Neuron (in vitro differentiated cells): ENCODE results near the gene IL2RG.

Experiments
- H2AFZ ChIP-seq: one replicate; pipeline ENCODE4 v1.6.1; 2013; ENCODE audit warnings: low read depth, mild to moderate bottlenecking, inconsistent platforms, low read length, moderate library complexity
- H3K27me3 ChIP-seq: one replicate; pipeline ENCODE4 v1.6.1; 2013; ENCODE audit warnings: low read length; ENCODE audit not compliant: insufficient read depth
- H3K36me3 ChIP-seq: one replicate; pipeline ENCODE4 v1.6.1; 2013; ENCODE audit warnings: low read length; ENCODE audit not compliant: insufficient read depth
- H3K4me1 ChIP-seq: one replicate; pipeline ENCODE4 v1.6.1; 2013; ENCODE audit warnings: low read length; ENCODE audit not compliant: insufficient read depth
- H3K4me3 ChIP-seq: 2 replicates; pipeline ENCODE4 v1.5.1; 2013; ENCODE audit warnings: mild to moderate bottlenecking, low read length, moderate library complexity
- H3K9me3 ChIP-seq: one replicate; pipeline ENCODE4 v1.6.1; 2013; ENCODE audit warnings: low read length

The IL2RG gene

DNA sequence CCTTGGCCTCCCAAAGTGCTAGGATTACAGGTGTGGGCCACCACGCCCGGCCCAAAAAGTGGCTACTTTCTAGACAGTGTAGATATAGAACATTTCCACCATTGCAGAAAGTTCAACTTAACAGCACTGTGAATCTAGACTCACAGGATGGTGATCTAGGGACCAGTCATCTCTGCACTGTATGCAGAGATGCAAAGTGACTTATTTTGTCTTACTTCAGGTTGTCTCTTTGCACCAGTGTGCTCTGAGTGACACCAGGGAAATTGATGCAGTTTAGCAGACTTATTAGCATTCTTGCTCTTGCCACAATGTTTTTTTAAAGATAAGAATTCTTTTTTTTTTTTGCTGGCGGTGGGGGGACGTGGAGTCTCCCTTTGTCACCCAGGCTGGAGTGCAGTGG lies 28.6 kb downstream of the IL2RG start:
- H3K27me3 ChIP-seq = no peaks in the 10 kb centered on the region
- no peak overlapping the region for H3K4me3 ChIP-seq
- H3K36me3 ChIP-seq = no peaks in the 10 kb centered on the region
- no peak overlapping the region for H2AFZ ChIP-seq
- no peaks in the 10 kb centered on the region for H3K9me3 ChIP-seq
- H3K4me1 ChIP-seq = no peaks in the 10 kb centered on the region

DNA sequence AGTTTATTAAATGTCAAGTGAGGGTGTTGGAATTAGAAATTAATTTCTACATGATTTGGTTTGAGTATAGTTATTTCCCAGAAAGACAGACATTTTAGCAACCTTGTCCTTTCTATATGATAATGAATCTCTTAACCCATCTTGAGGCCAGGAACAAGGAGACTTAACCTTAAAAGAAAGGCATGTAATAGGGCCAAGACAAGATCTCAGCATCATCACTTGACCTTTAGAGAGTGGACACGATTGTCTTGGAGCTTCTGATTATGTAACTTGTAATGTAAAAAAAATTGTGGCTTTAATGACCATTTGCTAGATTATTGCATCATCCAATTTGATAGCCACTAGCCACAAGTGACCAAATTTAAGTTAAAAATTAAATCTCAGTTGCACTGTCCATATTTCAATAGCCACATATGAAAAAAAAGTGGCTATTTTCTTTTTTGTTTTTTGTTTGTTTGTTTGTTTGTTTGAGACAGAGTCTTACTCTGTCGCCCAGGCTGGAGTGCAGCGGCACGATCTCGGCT lies 29.2 kb downstream of the IL2RG start:
- Histone ChIP-seq H3K4me3 (no peak overlapping the region), H3K4me1 (no peaks in the 10 kb centered on the region), H3K9me3 (no peaks in the 10 kb centered on the region)

DNA sequence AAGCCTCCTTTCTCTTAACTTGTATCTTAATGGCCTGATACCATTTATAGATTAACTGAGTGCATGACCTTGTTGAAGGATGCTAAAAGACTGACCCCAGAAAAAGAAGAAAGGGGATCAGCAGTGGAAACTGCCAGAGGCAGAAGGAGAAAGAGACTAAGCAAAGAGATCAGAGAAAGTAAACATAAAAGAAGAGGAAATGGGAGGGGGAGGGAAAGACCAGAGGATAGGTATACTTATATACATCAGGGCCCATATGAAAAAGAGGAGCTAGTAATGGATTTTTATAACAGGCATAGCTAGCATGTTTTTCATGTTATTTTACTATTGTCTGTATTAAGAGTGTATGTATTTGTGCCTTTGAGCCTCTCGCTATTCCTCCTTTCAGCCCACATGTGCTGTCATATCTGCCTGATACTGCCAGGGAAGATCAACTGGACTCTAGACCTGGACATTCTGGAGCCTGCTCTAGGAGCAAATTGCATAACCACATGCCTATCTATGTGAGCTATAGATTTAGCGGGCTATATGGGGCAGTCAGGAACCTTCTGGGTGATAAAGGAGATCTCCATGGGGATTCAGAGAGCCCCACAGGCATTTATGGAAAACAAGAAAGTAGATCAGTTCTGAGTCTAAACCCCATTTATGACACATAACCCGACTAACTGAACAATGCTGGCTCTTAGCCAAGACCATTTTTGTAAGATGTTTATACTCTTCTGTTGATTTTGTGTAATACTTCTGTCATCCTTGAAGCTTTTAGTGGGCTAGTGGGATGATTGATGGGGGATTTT lies 29.9 kb downstream of the IL2RG start:
- no peaks in the 10 kb centered on the region for H3K4me1 ChIP-seq
- H2AFZ ChIP-seq = no peak overlapping the region
- no peak overlapping the region for H3K4me3 ChIP-seq
- no peaks in the 10 kb centered on the region for H3K9me3 ChIP-seq
- no peaks in the 10 kb centered on the region for H3K27me3 ChIP-seq
- H3K36me3 ChIP-seq = no peaks in the 10 kb centered on the region

More for the DNA sequence above, 29.2 kb downstream of the IL2RG start:
- no peaks in the 10 kb centered on the region for H3K27me3 ChIP-seq
- no peak overlapping the region for H2AFZ ChIP-seq
- H3K36me3 ChIP-seq = no peaks in the 10 kb centered on the region

DNA sequence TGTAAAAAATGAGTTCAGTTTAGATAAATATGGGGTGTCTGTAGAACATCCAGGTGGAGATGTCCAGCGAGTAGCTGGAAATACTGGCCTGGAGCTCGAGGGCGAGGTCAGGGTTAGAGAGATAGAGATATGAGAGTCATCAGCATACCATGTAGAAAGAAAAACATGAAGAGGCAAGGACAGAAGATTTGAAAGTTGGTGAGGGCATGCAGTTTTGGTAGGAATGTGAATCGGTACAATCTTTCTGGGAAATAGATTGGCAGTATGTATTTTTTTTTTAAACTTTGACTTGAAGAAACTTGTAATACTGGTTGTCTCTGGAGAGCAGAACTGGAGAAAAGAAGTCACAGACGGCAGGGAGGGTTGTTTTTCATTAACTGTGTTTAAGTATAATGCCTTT lies 40.8 kb downstream of the IL2RG start:
- Histone ChIP-seq H3K27me3 (no peaks in the 10 kb centered on the region), H3K4me1 (peaks cover 7% of the 10 kb centered on the region), H2AFZ (no peak overlapping the region), H3K9me3 (no peaks in the 10 kb centered on the region), H3K36me3 (peaks cover 3% of the 10 kb centered on the region), H3K4me3 (no peak overlapping the region)

DNA sequence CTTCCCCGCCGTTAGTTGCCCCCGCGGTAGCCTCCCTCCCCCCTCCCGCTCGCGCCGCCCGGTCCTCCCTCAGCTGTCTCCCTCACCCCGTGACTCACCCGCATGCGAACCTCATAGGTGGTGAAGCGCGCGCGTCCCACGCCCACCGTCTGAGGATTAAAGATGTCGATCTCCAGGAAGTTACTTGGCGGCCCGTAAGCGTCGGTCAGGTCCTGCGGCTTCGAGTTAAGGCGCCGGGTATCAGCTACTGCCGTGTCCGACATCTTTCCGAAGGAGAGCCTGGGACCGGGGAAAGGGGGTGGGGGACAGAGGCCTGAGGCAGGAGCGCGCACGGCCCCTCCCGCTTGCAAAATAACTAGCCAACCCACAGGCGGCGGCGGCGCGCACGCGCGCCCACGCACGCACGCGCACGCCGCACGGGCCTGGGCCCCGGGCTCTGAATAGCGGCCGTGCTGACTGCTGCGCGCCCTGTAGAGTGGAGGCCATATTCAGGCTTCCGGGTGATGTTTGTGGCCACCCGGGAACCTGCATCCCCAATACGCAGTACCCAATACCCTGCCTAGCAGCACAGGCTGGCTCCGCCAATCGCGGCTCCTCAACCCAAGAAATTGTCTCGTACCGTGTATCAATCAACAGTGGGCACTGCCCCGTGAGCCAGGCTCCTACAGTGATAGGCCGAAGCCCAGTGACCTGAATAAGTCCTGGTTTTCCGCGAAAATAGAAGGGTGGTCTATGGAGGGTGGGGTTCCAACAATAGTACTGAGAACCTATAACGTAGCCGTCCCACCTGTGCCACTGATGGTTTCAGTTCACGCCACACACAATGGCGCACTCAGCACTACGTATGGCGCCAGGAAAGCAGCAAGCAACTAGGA lies 43.1 kb downstream of the IL2RG start, which contains the start of gene SNX12:
Gene SNX12, minus strand, starts transcription at position 291 of the 875 bp plus-strand sequence. Its CDS starts 28 bp downstream, at position 263.
- Histone ChIP-seq H3K27me3 (no peaks in the 10 kb centered on the region), H3K36me3 (peaks cover 3% of the 10 kb centered on the region), H3K9me3 (no peaks in the 10 kb centered on the region), H3K4me3 (peak within 1 kb of the TSS; percentile 89), H2AFZ (peak within 1 kb of the TSS; percentile 79), H3K4me1 (peaks cover 7% of the 10 kb centered on the region)

DNA sequence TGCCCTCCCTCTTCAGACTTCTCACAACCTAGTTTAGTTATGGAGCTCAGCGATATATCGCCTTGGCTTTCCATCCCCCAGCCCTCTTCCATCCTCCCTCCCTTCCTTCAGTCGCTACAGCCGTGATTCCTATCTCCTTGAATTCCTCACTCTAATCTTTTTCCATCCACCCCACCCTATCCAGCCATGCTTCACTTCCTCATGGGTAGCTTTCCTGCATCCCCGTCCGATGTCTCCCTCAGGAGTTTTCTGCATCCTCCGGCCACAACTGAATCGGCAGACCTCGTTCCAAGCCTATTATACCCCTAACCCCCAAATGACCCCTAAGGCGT lies 43.7 kb downstream of the IL2RG start:
- H3K4me3 ChIP-seq = peak overlapping the region; percentile 89
- H2AFZ ChIP-seq = peak overlapping the region; percentile 79
- H3K36me3 ChIP-seq = peaks cover 3% of the 10 kb centered on the region
- no peaks in the 10 kb centered on the region for H3K27me3 ChIP-seq
- H3K9me3 ChIP-seq = no peaks in the 10 kb centered on the region
- peaks cover 7% of the 10 kb centered on the region for H3K4me1 ChIP-seq

DNA sequence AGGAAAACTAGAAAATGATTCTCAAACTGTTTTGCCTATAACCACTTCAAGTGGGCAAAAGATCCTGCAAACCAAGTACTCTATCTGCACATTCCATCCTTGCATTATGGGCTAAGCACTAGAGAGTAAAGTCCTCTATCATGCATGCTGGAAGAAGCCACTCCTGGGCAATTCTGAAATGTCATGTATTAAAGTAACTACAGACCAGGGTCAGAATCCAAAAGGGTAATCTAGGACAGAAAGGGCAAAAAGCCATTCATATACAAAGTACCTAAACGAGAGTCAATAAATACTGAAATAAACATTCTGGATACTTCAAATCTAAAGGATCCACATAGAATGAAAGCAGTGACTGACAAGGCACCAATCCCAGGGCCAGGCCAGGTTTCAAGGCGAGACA lies 44.3 kb downstream of the IL2RG start:
- no peak overlapping the region for H2AFZ ChIP-seq
- H3K9me3 ChIP-seq = no peaks in the 10 kb centered on the region
- H3K36me3 ChIP-seq = peaks cover 3% of the 10 kb centered on the region
- H3K27me3 ChIP-seq = no peaks in the 10 kb centered on the region
- H3K4me1 ChIP-seq = peaks cover 7% of the 10 kb centered on the region
- H3K4me3 ChIP-seq = peak overlapping the region; percentile 89

DNA sequence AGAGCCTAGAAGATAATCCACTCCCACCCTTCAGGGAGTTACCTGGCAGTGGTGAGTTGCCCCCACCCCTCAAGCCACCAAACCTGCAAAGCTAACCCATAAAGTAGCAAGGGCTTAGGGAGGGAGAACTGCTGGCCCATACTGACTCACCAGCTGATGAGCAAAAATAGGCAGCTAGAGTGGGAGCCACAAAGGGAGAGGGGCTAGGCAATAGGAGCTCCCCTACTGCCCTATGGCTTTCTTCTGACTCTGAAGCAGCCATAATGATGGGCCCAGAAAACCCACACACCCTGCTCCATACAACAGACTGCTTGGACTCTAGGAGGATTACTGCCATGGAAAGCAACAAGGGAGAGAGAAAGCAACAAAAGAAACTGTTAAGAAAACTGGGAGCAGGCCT lies 51.2 kb downstream of the IL2RG start:
- Histone ChIP-seq H3K4me1 (no peaks in the 10 kb centered on the region), H3K4me3 (no peak overlapping the region), H3K9me3 (no peaks in the 10 kb centered on the region), H2AFZ (no peak overlapping the region), H3K27me3 (no peaks in the 10 kb centered on the region), H3K36me3 (peaks cover 24% of the 10 kb centered on the region)

DNA sequence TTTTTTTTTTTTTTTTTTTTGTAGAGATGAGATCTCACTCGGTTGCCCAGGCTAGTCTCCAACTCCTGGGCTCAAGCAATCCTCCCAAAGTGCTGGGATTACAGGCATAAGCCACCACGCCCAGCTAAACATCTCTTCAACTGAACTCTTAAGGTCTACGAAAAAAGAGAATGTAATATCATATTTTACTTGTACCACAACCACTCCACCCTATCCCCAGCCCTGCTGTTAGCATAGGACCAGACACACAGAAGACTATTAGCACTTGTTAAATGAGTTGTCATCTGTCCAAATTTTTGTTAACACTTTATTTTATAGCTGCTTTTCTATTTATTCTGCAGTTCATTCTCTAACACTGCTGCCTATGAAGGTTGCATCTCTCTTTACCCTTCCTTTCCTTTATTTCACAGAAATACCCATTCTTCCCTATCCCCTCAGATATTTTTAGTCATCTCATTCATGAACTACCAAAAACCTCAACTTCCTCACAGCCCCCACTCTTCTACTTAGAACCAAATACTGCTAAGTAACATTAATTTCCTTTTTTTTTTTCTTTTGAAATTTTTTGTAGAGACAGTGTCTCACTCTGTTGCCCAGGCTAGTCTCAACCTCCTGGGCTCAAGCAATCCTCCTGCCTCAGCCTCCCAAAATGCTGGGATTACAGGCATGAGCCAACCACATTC lies 53.4 kb downstream of the IL2RG start:
- Histone ChIP-seq H3K27me3 (no peaks in the 10 kb centered on the region), H3K9me3 (no peaks in the 10 kb centered on the region), H3K4me1 (no peaks in the 10 kb centered on the region), H2AFZ (no peak overlapping the region), H3K4me3 (no peak overlapping the region), H3K36me3 (peaks cover 24% of the 10 kb centered on the region)
